Fibroblast of the aortic adventitia (primary cell): Measurements from ENCODE around the gene TMEM95. TPM values are rescaled to one million over a fixed set of nuclear protein-coding genes. Genes with fewer than 3 reads are reported as not detected.

ENCODE experiments used
- DNase-seq: peaks from one replicate; pipeline ENCODE4 v3.0.0-alpha.2; 2010; ENCODE audit warnings: low read depth
- H3K4me3 ChIP-seq: 2 replicates; pipeline ENCODE4 v1.5.1; 2011; ENCODE audit warnings: low read depth, mild to moderate bottlenecking, control low read depth, low read length, moderate library complexity
- total RNA-seq: library from RNA; depleted of rRNA; stranded (reverse); fragments of >200 nt; gene quantifications from 2 replicates; pipeline ENCODE4 v1.2.3, GENCODE V29; 2012; ENCODE audit warnings: low replicate concordance
- TF ChIP-seq, protein P1 (sequence below): IDR thresholded peaks from 2 replicates; pipeline ENCODE4 v1.5.1; 2011; ENCODE audit warnings: mild to moderate bottlenecking, low read length, control low read depth, inconsistent platforms; ENCODE audit not compliant: insufficient read depth

TMEM95 gene
- total RNA-seq, 1 donor = not detected

DNA sequence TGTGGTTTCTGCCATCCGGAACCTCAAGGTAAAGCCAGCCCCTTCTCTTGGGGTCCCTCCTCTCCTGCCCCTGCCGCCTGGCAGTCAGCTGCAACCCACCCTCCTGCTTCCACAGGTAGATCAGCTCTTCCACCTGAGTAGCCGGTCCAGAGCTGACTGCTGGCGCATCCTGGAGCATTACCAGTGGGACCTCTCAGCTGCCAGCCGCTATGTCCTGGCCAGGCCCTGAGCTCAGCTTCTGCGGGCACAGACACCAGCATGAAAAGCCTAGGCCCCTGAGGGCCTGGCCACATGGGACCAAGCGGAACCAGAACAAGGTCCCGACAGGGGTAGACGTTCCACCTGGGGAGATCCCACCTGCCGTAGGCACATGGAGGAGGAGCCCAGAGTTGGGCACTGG is 33.9 kb downstream of the TMEM95 start:
- TF ChIP-seq, protein P1, sequence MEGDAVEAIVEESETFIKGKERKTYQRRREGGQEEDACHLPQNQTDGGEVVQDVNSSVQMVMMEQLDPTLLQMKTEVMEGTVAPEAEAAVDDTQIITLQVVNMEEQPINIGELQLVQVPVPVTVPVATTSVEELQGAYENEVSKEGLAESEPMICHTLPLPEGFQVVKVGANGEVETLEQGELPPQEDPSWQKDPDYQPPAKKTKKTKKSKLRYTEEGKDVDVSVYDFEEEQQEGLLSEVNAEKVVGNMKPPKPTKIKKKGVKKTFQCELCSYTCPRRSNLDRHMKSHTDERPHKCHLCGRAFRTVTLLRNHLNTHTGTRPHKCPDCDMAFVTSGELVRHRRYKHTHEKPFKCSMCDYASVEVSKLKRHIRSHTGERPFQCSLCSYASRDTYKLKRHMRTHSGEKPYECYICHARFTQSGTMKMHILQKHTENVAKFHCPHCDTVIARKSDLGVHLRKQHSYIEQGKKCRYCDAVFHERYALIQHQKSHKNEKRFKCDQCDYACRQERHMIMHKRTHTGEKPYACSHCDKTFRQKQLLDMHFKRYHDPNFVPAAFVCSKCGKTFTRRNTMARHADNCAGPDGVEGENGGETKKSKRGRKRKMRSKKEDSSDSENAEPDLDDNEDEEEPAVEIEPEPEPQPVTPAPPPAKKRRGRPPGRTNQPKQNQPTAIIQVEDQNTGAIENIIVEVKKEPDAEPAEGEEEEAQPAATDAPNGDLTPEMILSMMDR = no peak
- DNase-seq = no peak
- no peak overlapping the region for H3K4me3 ChIP-seq

DNA sequence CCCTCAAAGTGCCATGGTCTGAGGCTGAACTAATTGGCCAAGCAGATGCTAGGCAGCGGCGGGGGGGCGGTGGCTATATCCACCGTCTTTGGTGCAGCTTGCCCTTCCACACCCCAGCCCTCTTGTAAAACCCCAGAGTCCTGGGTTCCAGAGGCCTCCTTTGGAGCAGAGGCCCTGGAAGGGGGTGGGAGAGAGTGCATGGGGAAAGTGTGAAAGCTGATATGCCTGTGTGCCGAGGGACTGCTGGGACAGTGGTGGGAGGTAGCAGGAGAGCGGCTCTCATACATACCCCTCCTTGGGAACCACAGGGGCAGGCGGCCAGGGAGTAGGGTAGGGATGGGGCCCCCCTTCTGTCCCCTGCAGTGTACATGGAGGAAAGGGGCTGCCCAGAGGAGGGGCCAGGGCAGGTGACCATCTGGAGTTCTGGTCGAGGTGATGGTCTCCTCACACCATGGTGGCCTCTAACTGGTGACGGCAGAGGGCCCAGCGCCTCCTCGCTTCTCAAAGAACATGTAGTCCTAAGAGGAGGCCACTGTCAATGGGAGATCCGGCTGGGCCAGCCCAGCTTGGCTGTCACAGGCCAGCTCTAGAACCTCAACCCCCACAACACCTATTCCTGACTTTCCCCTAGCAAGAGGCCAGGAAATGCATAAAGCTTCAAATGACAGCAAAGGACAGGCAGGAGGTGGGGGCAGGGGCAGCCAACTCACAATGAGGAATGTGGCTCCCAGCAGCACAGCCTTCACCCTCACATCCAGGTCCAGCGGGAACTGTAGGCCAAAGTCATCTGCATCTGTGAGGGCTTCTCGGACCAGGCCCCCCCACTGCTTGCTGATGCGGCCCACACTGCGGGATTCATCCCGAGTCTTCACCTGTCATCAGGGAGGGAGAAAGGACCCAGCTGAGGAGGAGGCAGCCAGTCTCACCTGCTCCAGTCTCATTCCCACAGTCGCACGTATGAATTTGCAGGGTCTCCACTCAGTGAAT is 35.3 kb downstream of the TMEM95 start:
- DNase-seq = no peak

DNA sequence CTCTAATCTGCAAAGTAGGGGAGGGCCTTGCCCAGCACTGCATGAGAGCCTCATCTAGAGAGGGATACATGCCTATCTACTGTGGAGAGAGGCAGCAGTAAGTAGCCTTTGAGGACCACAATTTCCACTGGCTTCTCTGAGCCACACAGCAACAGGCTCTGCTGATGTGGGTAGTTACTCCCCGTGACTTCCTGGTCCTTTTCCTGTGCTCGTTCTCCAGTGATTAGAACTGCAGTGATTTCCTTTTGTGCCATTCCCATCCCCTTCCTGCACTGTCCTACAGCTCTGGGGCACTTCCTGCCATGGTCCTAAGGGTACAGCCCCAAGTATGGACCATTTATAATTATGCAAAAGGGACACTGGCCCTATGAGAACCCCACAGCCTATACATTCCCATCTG is 36.4 kb downstream of the TMEM95 start:
- H3K4me3 ChIP-seq = no peak overlapping the region
- DNase-seq = no peak
- TF ChIP-seq, protein P1 = no peak

More for the DNA sequence above, 35.3 kb downstream of the TMEM95 start:
- no peak overlapping the region for H3K4me3 ChIP-seq
- TF ChIP-seq, protein P1 = no peak

DNA sequence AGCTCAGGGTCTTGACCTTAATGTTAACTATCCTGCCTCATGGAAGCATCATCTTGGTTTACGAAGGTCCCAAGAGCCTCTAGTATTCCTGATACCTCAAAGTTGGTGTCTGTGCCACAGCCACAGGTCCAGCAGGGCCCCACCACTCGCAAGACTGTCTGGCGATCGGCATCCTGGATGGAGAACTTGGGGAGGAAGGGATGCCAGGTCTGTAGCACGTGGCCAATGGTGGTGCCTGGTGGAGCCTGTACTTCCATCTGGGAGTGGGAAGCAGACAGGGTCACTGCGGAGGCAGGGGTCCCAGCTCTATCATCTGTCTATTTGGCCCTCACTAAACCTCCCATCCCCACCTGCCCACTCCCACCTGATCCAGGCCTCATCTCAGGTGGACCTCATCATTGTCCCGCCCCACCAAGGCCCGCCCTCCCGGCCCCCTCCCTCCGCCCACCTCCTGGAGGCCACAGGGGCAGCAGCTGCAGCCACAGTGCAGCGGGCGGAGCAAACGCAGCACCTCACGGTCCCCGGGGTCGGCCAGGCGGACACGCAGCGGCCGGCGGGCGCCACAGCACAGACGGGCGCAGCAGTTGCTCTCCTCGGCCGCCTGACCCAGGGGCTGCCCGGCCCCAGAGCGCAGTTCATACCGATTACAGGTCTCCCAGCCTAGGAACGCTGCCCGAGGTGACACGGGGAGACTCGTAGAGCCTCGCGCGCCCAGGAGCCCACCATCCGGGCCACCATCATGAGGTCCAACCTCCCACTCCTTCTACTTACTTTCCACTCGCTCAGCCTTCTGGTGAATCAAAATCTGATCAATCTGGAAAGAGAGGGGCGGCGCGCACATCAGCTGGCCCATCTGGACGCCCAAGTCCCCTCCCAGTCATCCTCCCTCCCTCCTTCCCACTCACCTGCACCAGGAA is 38.0 kb downstream of the TMEM95 start:
- no peak for DNase-seq
- TF ChIP-seq, protein P1 = no peak
- H3K4me3 ChIP-seq = peak overlapping the region; percentile 84

DNA sequence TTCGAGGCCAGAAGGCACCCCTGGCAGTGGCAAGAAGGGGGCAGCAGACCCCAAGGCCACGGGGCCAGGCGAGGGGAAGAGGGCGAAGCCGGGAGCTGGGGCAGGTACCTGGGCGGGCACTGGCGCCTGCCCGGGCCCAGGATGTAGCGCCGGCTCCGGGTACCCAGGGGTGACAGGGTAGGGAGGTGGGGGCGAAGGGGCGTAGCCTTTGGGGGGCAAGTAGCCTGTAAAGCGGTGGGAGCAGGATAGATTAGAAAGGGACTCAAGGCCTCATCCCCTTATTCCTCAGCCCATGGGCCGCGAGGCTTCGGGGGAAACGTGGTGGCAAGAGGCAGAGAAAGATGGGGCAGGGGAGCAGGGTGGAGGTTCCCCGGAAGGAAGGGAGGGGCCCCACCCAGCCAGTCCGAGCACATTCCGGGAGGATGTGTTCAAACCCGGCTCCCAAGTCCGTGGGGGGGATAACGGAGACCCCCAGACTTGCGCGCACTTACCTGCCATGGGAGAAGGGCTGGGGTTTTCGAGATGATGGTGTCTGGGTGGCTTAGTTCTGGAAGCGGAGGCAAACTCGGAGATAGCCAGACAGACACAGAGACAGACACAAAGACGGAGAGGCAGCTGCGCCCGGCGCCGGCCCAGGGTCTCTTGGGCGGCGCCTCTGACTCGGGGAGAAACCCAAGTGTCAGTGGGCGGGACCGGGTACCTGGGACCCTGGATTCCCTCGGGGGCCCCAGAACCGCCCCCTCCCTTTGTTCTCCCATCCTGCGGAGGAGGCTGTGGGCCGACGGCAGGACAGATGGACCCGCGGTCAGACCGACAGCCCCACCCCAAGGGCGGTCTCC is 38.9 kb downstream of the TMEM95 start:
- DNase-seq = no peak
- TF ChIP-seq, protein P1 = peak; percentile 10
- peak overlapping the region; percentile 84 for H3K4me3 ChIP-seq

DNA sequence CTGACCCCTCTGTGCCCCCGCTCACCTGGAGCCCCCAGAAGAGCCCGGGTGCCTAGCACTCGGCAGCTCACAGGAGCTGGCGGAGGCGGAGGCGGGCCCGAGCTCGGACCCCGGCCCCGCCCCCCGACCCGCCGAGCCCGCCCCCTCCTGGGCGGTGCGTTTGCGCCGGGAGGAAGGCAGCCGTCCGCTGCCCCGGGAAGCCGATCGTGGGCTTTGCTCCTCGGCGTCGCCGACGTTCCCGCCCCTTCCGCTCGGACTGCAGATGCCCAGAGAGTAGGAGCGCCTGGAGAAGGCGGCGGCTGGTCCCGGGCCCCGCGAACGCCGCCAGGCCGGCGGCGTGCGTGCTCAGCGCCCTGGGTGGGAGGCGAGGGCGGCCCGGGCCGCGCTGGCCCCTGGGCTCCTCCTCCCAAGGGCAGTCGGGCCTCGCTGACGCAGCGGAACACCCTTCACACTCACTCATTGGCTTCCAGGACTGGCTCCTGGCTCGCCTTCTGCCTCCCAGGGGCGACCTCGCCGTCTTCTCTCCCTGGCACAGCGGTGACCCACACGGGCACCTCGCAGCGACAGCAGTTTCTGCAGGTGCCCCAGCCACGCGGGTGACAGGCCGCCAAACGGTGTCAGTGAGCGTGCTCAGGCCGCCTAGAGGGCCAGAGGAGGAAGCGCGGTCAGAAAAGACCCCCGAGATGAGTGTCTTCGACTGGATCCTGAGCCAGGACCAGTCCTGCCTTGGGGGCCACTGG is 39.7 kb downstream of the TMEM95 start, which contains the start of gene PLSCR3:
PLSCR3 (minus strand) TSS at position 74 of the 740 bp plus-strand sequence. CDS start 415 bp downstream, outside the sequence.
- H3K4me3 ChIP-seq = peak within 1 kb of the TSS; percentile 84
- peak; percentile 81 for DNase-seq
- TF ChIP-seq, protein P1 = peak; percentile 58
